GM19467 (cell line): ENCODE data around the gene SSTR5.

Experiments
- ATAC-seq: cut with Tn5 transposase; IDR thresholded peaks from one replicate; pipeline ENCODE4 v1.9.1; 2021; ENCODE audit warnings: mild to moderate bottlenecking, moderate library complexity; ENCODE audit not compliant: unreplicated experiment

Gene SSTR5

GRCh38 chr16:1101573-1102332 lies 29.2 kb downstream of the SSTR5 start:
- no peak for ATAC-seq

- no peak for ATAC-seq
These were observed 29.8 kb downstream of the SSTR5 start for GRCh38 chr16:1102333-1102700.

GRCh38 chr16:1102921-1103635 lies 30.5 kb downstream of the SSTR5 start:
- no peak for ATAC-seq

- ATAC-seq = no peak
These were observed 31.1 kb downstream of the SSTR5 start for GRCh38 chr16:1103636-1103980.

GRCh38 chr16:1105888-1106620 lies 33.5 kb downstream of the SSTR5 start:
- ATAC-seq = no peak

GRCh38 chr16:1106659-1107058 lies 34.1 kb downstream of the SSTR5 start:
- ATAC-seq = no peak

- ATAC-seq = no peak
These were observed 34.6 kb downstream of the SSTR5 start for GRCh38 chr16:1107141-1107540.

GRCh38 chr16:1107731-1108130 lies 35.2 kb downstream of the SSTR5 start:
- ATAC-seq = no peak

GRCh38 chr16:1108299-1109252 lies 36.0 kb downstream of the SSTR5 start:
- ATAC-seq = no peak

GRCh38 chr16:1109648-1110047 lies 37.1 kb downstream of the SSTR5 start:
- no peak for ATAC-seq

- no peak for ATAC-seq
These were observed 40.1 kb downstream of the SSTR5 start for GRCh38 chr16:1112506-1113184.

GRCh38 chr16:1113489-1113888 lies 40.9 kb downstream of the SSTR5 start:
- ATAC-seq = no peak

GRCh38 chr16:1113889-1114526 lies 41.5 kb downstream of the SSTR5 start:
- ATAC-seq = no peak

GRCh38 chr16:1116693-1117077 lies 44.1 kb downstream of the SSTR5 start:
- no peak for ATAC-seq

- no peak for ATAC-seq
These were observed 44.8 kb downstream of the SSTR5 start for GRCh38 chr16:1117176-1117900.

- no peak for ATAC-seq
These were observed 45.4 kb downstream of the SSTR5 start for GRCh38 chr16:1117926-1118325.

- ATAC-seq = no peak
These were observed 46.6 kb downstream of the SSTR5 start for GRCh38 chr16:1119129-1119528.

GRCh38 chr16:1119766-1120576 lies 47.4 kb downstream of the SSTR5 start:
- no peak for ATAC-seq
